ENCODE data around the gene PVRIG. TPM values are rescaled to one million over a fixed set of nuclear protein-coding genes. Genes with fewer than 3 reads are reported as not detected.
A peak's percentile ranks its signal among the peaks of the same experiment; 100 is the strongest.

Gene PVRIG
- total and polyA plus RNA-seq, 2 donors (not counting 1 experiment from before 2014, with no cell fraction given) = 16.2 to 51.2 TPM

GRCh38 chr7:100174582-100174981 is 45.2 kb upstream of the PVRIG start:
- ATAC-seq (ENCODE audit: low read depth) = no peak
- Mint-ChIP-seq H3K27me3 (peaks cover 15% of the 10 kb centered on the region), H3K4me1 (peaks cover 31% of the 10 kb centered on the region), H3K9me3 (ENCODE audit: insufficient read depth) (no peaks in the 10 kb centered on the region), H3K27ac (no peak overlapping the region), H3K4me3 (no peak overlapping the region)
- no peak for DNase-seq
- intact Hi-C loops (cut with micrococcal nuclease) = no loop called here
- Histone ChIP-seq H3K9ac (ENCODE audit: low read length) (no peak overlapping the region), H3K9me3 (ENCODE audit: control extremely low read depth in 1 of 3, control insufficient read depth in 2 of 3, insufficient read depth in 1 of 3, low read length in 2 of 3) (peaks cover 0 to 14% (median 6%) of the 10 kb centered on the region in 3 donors), H3K4me3 (ENCODE audit: control extremely low read depth in 1 of 5, extremely low read depth in 1 of 5, insufficient read depth in 1 of 5, low read depth in 2 of 5, low read length in 4 of 5) (no peak overlapping the region), H3K79me2 (ENCODE audit: control insufficient read depth, insufficient read depth, low read length) (no peaks in the 10 kb centered on the region), H4K20me1 (ENCODE audit: control insufficient read depth, insufficient read depth, low read length, poor library complexity, severe bottlenecking) (peaks cover 5% of the 10 kb centered on the region), H3K36me3 (replicated peaks in 1 of 2; ENCODE audit: control extremely low read depth in 1 of 2, control insufficient read depth in 1 of 2, extremely low read depth in 1 of 2, insufficient read depth in 2 of 2, low read length in 1 of 2) (no peaks in the 10 kb centered on the region), H3K4me1 (ENCODE audit: control insufficient read depth in 2 of 2, insufficient read depth in 2 of 2, low read length in 2 of 2) (peaks cover 26 to 30% of the 10 kb centered on the region in 2 donors), H3K27ac (ENCODE audit: low read length in 2 of 2) (no peak overlapping the region), H3K27me3 (replicated peaks in 1 of 4; ENCODE audit: control extremely low read depth in 1 of 4, control insufficient read depth in 3 of 4, insufficient read depth in 4 of 4, low read length in 3 of 4) (peaks cover 0 to 22% (median 14%) of the 10 kb centered on the region in 4 experiments), H3K4me2 (replicated peaks; ENCODE audit: low read depth, low read length, poor library complexity, severe bottlenecking) (no peak overlapping the region), H2AFZ (ENCODE audit: insufficient read depth, low read depth, low read length, poor library complexity, severe bottlenecking) (no peak overlapping the region)
- CTCF ChIA-PET = no interaction called here
- 100% methylated on average over 3 of the region's 5 CpGs for WGBS (ENCODE audit: insufficient coverage)
- POLR2A ChIA-PET = interaction anchor here (0.6 kb wide), 1 partner anchor 277 kb away, joined by 3 read pairs; no protein-coding TSS in a partner anchor
- TF ChIP-seq, protein P1, sequence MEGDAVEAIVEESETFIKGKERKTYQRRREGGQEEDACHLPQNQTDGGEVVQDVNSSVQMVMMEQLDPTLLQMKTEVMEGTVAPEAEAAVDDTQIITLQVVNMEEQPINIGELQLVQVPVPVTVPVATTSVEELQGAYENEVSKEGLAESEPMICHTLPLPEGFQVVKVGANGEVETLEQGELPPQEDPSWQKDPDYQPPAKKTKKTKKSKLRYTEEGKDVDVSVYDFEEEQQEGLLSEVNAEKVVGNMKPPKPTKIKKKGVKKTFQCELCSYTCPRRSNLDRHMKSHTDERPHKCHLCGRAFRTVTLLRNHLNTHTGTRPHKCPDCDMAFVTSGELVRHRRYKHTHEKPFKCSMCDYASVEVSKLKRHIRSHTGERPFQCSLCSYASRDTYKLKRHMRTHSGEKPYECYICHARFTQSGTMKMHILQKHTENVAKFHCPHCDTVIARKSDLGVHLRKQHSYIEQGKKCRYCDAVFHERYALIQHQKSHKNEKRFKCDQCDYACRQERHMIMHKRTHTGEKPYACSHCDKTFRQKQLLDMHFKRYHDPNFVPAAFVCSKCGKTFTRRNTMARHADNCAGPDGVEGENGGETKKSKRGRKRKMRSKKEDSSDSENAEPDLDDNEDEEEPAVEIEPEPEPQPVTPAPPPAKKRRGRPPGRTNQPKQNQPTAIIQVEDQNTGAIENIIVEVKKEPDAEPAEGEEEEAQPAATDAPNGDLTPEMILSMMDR (IDR thresholded peaks at IDR 0.05) = no peak
- TF ChIP-seq EZH2 (IDR thresholded peaks at IDR 0.05; ENCODE audit: borderline replicate concordance, insufficient read depth, low read depth, low read length, poor library complexity, severe bottlenecking) = no peak

- Histone ChIP-seq H3K4me1 (ENCODE audit: control insufficient read depth in 2 of 2, insufficient read depth in 2 of 2, low read length in 2 of 2) (peaks cover 21 to 30% of the 10 kb centered on the region in 2 donors), H3K27me3 (replicated peaks in 1 of 4; ENCODE audit: control extremely low read depth in 1 of 4, control insufficient read depth in 3 of 4, insufficient read depth in 4 of 4, low read length in 3 of 4) (peaks cover 0 to 13% (median 8%) of the 10 kb centered on the region in 4 experiments), H3K9ac (ENCODE audit: low read length) (no peak overlapping the region), H3K9me3 (ENCODE audit: control extremely low read depth in 1 of 3, control insufficient read depth in 2 of 3, insufficient read depth in 1 of 3, low read length in 2 of 3) (peaks cover 0 to 15% (median 6%) of the 10 kb centered on the region in 3 donors), H4K20me1 (ENCODE audit: control insufficient read depth, insufficient read depth, low read length, poor library complexity, severe bottlenecking) (no peaks in the 10 kb centered on the region), H3K4me3 (ENCODE audit: control extremely low read depth in 1 of 5, extremely low read depth in 1 of 5, insufficient read depth in 1 of 5, low read depth in 2 of 5, low read length in 4 of 5) (no peak overlapping the region), H2AFZ (ENCODE audit: insufficient read depth, low read depth, low read length, poor library complexity, severe bottlenecking) (no peak overlapping the region), H3K4me2 (replicated peaks; ENCODE audit: low read depth, low read length, poor library complexity, severe bottlenecking) (no peak overlapping the region), H3K79me2 (ENCODE audit: control insufficient read depth, insufficient read depth, low read length) (no peaks in the 10 kb centered on the region), H3K36me3 (replicated peaks in 1 of 2; ENCODE audit: control extremely low read depth in 1 of 2, control insufficient read depth in 1 of 2, extremely low read depth in 1 of 2, insufficient read depth in 2 of 2, low read length in 1 of 2) (no peaks in the 10 kb centered on the region), H3K27ac (ENCODE audit: low read length in 2 of 2) (no peak overlapping the region)
- intact Hi-C loops (cut with micrococcal nuclease) = loop anchor here (5.0 kb wide), 1 partner anchor 37 kb away; no protein-coding TSS in a partner anchor
- WGBS (ENCODE audit: insufficient coverage) = 92% methylated on average over 12 of the region's 14 CpGs
- Mint-ChIP-seq H3K4me1 (peaks cover 30% of the 10 kb centered on the region), H3K27ac (peak overlapping the region; percentile 0), H3K9me3 (ENCODE audit: insufficient read depth) (no peaks in the 10 kb centered on the region), H3K4me3 (peak overlapping the region; percentile 33), H3K27me3 (peaks cover 9% of the 10 kb centered on the region)
- no peak for ATAC-seq (ENCODE audit: low read depth)
- no peak for DNase-seq
- TF ChIP-seq EZH2 (IDR thresholded peaks at IDR 0.05; ENCODE audit: borderline replicate concordance, insufficient read depth, low read depth, low read length, poor library complexity, severe bottlenecking) = no peak
- TF ChIP-seq, protein P1 (IDR thresholded peaks at IDR 0.05) = no peak
- ChIA-PET CTCF (interaction anchor here (0.7 to 1.7 kb wide), 2 partner anchors 9 to 14 kb away, joined by 3 to 7 read pairs; no protein-coding TSS in a partner anchor), POLR2A (interaction anchor here (0.6 to 0.7 kb wide), 2 partner anchors 18 to 276 kb away, joined by 3 to 4 read pairs; no protein-coding TSS in a partner anchor)
Observed at GRCh38 chr7:100175296-100175935, 44.3 kb upstream of the PVRIG start.
